A204.1 (cell line): Measurements from ENCODE around the gene VDR.
"Not testable (repeated sequence)": the region's sequence is repeated elsewhere in the genome, so short reads cannot be mapped to it uniquely, and the experiment has no call there.

Source experiments
- FAIRE-seq: peaks from 2 replicates; lab custom pipeline; 2012; peaks lifted over from hg19 to GRCh38; lab: Jason Lieb, UNC

The VDR gene

DNA sequence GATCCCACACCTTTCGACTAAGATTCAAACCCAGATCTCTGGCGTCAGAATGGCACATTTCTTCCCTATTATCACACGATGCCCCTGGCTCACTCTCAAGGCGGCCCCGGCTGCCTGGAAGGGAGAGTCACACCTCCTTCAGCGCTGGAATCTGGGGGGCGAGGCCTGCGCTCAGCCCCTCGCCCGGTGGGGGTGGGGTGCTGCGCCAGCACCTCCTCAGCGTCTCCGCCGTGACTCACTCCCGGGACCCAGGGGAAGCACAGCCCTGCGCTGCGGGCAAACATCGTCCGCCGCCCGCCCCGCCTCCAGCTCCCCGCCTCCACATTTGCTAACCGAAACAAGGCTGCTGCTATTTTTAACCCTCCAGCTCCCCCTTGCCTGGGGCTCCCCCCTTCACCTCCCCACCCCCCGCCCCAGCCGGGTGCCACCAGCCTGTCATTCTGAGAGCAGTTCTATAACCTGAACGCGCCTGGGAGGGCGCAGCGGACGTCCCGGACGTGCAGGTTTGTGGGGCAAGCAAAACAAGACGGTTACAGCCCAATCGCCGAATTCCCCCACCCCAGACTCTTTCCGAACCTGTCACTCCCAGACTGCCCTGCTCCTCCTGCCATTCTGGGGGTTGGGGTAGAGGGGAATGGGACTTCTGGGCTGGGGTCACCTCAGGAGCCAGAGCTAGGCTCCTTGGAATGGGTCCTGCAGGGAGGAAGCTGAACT lies 91.8 kb downstream of the VDR start:
- no peak for FAIRE-seq

DNA sequence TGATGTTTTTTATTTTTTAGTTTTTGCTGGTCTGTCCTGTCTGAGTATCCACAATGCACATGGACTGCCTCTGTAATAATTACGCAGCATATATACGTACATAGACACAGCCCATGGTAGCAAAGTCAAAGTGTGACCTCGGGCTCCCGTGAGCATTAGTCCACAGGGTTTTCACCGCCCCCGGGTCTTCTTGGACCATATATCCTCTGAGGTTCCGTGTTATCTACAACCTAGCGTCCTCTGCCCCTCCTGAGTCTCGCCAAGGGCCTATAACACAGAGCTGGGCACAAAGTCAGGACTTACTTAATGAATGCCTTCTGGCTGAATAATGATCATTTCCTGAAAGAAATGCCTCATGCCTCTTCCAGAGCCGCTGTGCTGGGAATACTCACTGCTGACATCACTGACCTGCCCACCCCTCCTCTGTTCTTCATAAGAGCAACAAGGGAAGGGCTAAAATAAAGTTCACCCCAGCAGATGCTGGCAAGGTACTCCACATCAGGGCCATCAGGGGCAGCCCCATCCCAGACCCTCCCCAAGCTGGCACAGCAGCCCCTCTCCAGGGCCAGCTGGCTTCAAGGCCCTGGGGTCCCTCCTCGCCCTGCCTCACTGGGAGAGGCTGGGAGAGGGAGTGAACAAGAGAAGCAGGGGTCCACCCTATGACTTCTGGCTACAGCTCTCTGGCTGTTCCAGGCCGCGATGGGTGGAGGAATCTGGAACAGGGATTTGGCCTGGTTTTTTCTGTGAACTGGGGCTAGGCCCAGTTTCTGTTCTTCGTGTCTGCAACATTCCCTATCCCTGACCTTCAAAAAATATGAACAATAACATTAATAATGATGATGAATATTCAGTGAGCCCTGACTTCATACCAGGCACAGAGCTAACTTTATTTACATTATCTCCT lies 93.0 kb downstream of the VDR start:
- no peak for FAIRE-seq

DNA sequence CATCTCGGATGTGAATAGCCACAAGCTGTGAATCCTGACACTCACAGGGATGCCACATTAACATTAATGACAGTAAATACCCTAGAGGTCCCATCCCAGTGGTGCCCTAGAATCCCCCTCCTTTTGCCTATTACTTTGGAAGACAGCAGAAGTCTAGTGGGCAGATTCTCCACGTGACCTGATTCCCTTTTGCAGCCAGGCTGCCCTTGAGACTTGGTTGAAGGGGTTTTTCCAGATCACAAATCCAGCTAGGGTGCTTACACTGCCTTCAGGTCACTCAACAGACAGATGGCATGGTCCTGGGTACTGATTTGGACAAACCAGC lies 93.8 kb downstream of the VDR start:
- no peak for FAIRE-seq

DNA sequence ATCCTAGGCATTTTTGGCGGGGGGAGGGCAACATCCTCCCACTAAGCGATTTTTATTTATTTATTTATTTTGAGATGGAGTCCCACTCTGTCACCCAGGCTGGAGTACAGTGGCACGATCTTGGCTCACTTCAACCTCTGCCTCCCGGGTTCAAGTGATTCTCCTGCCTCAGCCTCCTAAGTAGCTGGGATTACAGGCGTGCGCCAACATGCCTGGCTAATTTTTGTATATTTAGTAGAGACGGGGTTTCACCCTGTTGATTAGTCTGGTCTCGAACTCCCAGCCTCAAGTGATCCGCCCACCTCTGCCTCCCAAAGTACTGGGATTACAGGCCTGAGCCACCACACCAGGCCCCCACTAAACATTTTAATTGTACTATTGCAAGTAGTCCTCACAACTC lies 95.3 kb downstream of the VDR start:
- FAIRE-seq = not testable (repeated sequence)

DNA sequence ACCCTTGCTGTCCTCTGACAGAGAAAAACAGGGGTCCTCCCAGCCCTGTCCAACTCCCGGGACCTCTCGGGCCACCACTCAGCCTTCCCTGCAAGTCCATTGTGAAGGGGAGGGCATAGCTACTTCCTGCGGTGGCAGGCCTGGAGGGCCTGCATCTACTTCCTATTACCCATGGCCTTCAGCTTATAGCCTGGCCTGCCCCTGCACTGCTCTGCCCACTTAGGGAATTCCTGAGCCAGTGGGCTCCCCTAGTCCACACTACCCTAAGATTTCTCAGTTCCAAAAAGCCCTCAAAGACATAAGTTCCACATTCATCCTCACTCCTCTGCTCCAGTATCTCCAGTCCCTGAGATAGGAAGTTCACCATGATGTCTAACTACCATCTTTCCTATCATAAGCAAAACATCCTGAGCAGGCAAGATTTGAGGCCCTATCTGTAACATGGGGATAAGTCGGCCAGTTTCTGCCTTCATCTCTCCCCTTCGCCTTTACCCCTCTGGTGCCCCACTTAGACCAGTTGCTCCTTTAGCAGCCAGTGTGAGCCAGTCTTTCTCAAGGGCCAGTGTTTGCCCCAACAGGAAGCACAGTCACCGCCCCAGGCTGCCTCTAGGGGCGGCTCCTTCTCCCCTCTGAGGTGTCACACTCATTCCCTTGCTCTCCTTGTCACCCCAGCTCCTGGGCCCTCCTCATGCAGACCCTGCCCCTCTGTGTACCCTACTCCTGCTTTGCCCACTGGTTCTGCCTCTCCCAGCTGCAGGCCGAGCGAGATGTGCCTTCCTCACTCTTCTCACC lies 96.0 kb downstream of the VDR start:
- FAIRE-seq = no peak

DNA sequence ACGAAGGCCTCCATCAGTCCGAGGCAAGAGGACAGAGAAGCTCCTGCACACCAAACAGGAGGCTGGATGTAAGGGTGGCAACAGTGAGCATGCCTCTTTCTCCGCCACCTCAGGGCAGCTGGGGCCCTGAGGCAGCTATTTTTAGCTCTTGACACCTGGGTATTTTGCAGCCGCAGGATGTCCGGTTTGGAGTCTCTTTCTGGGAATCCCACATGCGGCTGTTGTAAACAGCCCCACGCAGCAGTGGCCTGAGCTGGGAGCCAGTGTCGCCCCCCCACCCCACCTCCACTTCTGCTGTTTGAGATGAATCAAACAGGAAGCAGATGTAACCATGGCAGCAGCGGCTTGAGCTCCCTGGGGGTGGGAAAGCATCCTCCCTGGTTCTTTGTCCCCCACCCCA lies 96.7 kb downstream of the VDR start:
- no peak for FAIRE-seq

DNA sequence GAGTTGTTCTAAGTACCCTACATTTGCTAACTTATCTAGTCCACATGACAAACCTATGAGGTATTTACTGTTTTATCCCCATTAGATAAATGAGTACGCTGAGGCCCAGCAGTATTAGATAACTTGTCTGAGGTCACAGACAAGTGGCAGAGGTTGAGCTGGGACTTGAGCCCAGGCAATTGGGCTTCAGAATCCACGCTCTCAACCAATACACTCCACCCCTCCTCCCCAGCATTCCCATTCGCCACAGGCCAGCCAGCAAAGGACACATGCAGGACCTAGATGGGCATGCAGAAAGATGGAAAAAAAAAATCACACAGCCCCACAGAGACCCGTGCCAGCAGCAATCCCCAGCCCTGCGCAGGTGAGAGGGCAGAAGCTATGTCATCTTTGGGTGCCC lies 97.5 kb downstream of the VDR start:
- FAIRE-seq = no peak

DNA sequence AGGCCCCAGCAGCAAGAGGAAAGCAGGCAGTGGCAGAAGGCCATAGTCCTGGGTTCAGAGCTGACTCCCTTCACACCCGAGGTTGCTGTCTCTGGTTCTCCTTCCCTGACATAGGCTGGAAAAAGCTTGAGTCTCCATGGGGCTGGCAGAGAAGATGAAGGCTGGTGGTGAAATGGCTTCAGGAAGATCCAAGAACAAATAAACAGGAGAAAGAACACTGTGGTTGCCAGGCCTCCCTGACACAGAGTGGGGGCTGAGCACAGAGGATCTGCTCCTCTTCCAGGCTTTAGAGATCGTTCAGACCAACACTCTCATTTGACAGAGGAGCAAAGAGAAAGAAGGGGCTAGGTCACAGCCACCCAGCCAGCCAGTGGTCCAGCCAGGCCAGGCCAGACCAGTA lies 99.4 kb downstream of the VDR start:
- FAIRE-seq = no peak

DNA sequence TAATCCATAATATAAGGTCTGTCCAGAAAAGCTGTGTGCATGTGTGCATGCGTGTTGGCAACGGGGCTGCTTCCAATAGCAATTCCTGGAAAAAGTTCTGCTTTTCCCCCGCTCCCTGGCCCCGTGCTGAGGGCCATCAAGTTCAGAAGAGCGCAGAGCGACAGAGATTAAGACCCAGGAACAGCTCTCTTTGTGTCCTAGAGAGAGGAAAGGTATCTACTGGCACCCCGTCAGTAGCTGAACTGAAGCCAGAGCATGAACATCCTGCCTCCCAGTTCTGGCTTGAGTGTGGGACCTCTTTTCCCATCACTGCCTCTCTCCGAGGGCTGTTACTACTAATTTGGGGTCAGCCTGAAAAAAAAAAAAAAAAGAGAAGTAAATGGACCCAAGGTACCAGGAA lies 100.6 kb downstream of the VDR start:
- FAIRE-seq = no peak

DNA sequence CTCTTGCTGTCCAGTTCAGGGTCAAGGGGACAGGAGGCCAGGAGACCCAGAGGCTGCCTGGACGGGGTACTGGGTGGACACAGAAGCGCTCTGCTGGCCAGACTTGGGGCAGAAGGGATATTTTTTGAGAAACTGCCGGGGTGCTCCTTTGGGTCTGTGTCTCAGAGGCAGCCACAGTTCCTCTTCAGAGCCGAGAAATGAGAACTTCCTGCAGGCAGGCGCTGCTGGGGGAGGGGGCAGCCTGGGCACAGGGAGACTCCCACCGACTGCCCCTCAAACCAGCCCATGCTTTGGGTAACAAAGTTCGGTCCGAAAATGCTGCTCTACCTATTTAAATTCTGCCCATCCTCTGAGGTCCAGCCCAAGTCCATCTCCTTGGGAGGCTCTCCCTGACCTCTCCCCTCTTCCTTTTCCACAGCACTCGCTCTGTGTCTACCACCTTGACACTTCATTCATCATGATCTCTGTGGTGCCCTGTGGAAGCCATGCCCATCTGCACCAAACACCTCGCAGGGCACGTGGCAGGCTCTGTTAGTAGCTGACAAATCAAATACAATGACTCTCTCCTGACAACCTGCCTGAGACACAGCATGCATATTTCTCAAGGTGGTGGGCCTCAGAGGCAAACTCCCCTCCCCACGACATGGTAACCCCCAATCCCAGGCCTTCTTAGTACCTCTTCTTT lies 101.5 kb downstream of the VDR start:
- FAIRE-seq = no peak

DNA sequence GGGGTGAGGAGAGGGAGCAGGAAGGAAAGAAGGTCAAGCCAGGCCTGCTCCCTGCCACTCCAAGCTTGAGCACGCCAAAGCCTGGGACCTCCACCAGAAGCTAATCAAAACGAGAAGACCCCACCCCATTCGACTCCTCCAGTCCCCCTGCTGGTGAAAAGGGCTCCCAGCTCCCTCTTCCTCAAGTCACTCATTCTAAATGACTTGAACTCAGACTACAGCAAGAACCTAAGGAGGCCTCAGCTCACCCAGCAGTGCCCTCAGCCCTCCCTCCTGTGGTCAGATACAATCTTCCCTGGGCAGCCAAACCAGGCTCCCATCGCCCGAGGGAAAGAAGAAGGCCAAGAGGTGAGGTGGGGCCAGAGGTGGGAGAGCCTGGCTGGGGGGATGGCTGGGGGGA lies 102.5 kb downstream of the VDR start:
- no peak for FAIRE-seq

DNA sequence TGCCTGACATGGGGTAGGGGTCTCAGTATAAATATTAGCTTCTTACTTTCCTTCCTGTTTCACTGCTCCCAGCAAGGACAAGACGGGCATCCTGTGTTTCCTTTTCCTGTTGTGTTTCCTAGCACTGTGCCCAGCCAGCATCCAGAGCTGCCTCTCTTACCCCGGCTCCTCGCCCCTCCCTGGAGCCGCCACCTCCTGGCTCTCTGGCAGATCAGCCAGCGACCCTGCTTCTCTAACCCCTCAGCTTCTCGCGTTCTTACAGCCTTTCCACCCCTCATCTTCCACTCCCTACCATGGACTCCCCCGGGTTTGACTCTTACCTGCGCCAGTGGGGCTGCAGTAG lies 102.9 kb downstream of the VDR start:
- no peak for FAIRE-seq

DNA sequence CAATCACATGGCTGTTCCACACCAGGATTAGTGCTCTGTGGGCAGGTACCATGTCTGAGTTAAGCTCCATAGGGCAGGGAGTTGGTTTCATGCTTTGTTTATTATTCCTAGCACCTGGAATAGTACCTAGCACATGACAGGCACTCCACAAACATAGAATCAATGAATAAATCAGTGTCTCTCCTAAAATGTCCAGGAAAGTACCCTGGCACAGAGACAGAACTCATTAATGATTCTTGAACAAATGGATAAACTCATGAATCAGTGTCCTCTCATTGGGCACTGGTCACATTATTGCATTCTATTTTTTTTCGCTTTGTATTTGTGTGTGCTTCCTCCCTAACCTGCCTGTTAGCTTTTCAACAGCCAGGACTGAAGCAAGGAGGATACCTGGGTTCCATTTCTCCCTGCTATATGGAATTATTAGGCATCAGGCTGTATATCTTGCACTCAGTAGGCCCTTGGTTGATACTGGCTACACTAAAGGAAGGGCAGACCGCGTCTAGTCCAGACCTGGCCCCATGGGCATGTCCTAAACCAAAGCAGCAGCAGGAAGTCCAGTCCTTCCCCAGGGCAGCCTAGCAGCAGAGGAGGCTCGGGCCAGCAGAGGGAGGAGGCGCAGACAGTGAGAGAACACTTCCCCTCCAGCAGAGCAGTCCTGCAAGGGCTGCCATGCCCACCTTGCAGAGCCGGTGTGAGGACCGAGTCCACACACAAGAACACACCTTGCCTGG lies 103.5 kb downstream of the VDR start:
- FAIRE-seq = no peak

DNA sequence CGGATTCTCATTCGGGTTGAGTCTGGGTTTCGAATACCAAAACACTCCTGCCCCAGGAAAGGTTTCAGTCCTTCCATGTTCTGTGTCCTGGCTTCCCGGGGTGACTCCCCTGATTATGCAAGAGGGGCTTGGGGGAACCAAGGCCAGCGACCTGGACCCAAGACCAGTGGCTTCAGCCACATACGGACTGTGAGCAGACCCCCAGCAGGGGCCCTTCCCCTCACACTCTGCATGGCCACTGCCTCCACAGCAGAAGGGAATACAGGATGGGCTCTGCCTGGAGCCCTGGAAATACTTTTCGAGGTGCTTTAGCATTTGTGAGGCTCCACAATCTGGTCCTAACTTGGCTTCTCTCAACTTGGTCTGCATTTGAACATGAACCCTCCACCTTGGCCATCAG lies 104.2 kb downstream of the VDR start:
- FAIRE-seq = no peak

DNA sequence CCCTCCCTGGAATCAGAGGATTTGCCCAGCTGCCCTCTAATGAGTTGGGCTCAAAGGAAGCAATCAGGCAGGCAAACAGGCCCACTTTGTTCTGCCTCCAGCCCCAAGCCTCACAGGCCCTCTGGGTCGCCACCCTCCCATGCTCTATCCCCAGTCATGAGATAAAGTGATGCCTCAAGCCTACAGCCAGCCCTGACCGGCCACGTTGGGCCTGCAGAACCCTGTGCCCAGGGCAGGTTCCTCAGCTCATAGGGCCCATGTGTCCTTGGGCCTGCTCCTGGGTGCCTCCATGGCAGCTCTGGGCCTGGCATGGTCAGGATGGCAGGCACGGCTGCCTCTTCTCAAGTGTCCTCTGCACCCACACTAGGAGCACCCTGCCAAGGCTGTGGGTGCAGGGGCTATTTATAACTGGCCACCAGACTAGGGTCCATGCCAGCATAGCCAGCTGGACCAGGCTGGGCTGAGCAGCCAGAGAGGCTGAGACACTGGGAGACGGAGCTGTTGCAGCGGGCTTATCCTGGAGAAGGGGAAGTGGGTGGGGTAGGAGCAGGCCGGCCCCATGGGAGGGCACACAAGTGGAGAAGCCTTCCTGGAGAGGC lies 105.3 kb downstream of the VDR start:
- no peak for FAIRE-seq

DNA sequence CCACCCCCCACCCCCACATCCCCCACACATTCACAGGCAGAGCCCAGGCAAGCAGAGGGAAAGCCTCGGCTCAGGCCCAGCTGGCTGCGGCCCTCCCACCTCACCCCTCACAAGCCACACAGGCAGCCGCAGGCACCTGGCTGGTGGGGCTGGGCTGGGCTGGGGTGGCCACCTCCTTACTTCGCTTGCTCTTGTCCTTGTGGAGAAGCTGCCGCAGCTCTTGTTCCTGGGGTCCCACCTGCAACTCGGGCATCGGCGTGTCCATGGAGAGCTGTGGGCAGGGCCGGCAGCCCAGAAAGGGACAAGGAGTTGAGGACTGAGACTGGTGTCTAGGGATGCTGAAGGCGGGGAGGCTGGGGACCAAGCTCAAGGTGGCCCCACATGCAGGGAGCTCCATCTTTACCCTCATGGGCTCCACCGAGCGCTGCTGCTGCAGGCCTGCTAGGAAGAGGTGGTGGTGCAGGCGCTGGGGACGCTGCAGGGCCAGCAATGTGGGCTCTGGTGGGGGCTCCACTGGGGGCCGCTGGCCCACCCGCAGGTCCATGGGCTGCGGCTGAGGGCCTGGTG lies 106.3 kb downstream of the VDR start:
- FAIRE-seq = no peak

DNA sequence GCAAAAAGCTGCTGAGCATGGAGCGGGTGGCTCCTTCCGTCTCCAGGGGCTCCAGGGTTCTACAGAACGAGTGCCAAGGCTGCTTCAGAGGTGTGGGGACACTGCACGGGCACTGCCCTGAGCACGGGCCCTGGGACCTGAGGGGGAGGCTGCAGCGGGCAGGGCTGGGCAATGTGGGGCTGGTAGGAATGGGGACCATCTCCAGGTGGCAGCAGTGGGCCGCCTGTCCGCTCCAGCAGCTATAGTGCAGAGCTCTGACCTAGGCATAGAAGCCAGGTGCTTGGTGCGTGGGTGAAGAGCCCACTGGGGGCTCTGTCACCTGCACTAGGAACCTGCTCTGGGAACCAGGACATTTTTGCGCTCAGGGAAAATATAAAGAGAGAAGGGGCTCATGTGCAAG lies 107.4 kb downstream of the VDR start:
- FAIRE-seq = no peak

DNA sequence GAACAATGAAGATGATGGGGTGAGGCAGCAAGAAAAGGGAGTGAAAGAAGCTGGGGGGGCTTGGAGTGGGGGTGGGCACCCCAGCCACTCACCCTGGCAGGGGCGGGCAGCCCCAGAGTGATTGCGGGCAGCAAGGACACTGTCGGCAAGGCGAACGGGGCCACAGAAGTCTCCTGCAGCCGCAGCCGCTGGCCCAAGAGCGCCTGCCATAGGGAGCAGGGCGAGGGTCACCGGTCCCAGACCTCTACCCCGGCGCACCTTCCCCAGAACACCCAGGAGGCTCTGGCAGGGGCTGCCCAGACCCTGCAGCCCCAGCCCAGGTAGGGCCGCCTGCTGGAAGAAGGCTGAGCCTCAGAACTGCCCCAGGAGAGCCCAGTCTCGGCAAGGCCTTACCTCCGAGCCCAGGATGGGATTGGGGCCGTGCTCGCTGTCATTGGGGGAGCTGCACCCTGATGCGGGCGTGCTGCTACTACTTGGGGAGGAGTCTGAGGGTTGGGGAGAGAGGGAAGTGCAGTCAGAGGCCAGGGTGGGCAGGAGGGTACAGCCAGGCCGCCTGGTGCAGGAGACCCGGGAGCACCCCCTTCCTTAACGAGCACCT lies 108.9 kb downstream of the VDR start:
- FAIRE-seq = no peak

DNA sequence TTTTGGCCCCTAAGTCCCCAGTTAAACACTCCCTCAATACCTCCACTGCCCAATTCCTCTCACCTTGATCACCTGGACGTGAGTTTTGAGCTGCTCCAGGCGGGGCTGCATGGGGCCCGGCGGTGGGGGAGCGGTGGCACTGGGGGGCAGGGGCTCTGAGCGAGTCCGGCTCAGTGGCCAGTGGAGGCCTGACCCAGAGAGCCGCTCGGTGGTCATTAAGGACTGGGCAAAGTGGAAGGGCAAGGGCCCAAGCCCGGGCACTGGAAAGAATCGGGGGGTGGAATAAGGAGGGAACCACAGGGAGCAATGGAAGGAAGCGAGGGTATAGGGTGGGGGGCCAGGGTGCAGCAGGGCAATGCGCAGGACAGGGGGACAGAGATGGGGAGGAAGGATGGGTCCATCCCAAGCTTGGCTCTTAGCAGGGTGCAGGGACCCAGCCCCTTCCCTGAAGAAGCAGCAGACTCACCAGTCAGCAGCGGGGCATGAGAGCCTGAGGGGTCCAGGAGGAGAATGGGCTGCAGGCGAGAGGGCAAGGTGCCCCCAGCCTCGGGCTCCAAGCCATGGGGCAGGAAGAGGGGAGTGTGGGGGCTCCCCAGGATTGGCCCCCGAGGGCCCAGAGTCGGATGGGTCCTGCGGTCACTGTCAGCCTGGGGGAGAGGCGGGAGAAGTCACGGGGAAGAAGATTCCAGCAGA lies 109.5 kb downstream of the VDR start:
- no peak for FAIRE-seq

DNA sequence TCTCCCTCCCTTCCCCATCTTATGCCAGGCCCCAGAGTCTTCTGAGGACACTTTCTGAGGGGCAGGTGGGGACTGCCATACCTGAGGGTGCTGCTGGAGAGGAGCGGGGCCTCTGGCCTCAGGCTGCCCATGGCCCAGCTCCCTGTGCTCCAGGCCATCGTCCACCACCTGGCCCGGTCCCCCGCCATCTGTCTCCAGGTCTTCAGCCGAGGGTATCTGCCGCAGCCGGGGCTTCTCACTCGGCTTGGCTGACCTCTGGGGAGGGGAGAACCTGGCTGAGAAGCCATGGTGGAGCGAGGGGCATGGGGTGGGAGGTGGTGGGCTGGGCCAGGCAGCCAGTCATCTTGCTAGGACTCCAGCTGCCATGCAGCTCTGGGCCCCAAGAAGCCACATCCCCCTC lies 110.1 kb downstream of the VDR start:
- FAIRE-seq = no peak
